ENCODE measurements around the gene MACO1. TPM values are rescaled to one million over a fixed set of nuclear protein-coding genes. Genes with fewer than 3 reads are reported as not detected.

MACO1 gene
- polyA plus RNA-seq, 2 of the 4 experiments (the other 2 are of a cell fraction), result 6.3 to 7.5 TPM

DNA sequence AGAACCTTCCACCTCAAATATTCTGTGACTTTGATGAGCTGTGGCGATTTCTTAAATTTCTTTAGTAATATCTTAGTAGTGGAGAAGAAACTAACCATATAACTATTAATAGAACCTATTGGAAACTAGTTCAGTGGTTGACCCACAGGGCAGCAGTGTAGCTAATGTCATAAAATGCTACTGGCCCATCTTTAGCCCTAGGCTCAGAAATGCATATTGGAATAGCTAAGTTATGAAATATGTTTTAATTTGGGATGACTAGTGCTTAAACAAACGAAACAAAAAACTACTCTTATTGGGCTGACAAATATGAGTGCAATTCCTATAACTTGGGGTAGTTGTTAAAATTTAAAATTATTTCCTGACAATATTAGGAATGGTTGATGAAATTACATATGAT lies 20.2 kb downstream of the MACO1 start:
- Histone ChIP-seq H3K9me3 (no peaks in the 10 kb centered on the region), H3K4me1 (peaks cover 8% of the 10 kb centered on the region; the same call in 1 of the 3 replicates), H3K4me2 (no peak overlapping the region), H3K27ac (no peak overlapping the region), H3K4me3 (no peak overlapping the region)
- TF ChIP-seq, protein P1, sequence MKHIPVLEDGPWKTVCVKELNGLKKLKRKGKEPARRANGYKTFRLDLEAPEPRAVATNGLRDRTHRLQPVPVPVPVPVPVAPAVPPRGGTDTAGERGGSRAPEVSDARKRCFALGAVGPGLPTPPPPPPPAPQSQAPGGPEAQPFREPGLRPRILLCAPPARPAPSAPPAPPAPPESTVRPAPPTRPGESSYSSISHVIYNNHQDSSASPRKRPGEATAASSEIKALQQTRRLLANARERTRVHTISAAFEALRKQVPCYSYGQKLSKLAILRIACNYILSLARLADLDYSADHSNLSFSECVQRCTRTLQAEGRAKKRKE (CRISPR knock-in tag; IDR thresholded peaks at IDR 0.05; ENCODE audit: low read depth), result no peak
- TF ChIP-seq RAD21 (conservative IDR thresholded peaks at IDR 0.05 in 1 of 2, IDR thresholded peaks at IDR 0.05 in 1 of 2) (no peak), SMC3 (IDR thresholded peaks at IDR 0.05) (no peak), CHD2 (IDR thresholded peaks at IDR 0.05; ENCODE audit: low read length, partially characterized antibody) (no peak), HDAC2 (IDR thresholded peaks at IDR 0.05) (no peak)
- ChIA-PET CTCF (interaction anchor here (0.6 to 1.3 kb wide), 3 partner anchors 36 to 881 kb away, joined by 3 to 5 read pairs (median 4); no protein-coding TSS in a partner anchor), POLR2A (interaction anchor here (1.2 kb wide), 1 partner anchor 21 kb away, joined by 3 read pairs; no protein-coding TSS in a partner anchor)
- DNase-seq (ENCODE audit: low read depth in 1 of 2, low spot score in 1 of 2), result no peak
- no peak for ATAC-seq
- FAIRE-seq, result no peak
- WGBS (ENCODE audit: missing lambda C conversion rate), result 76% methylated on average over 2 of the region's 2 CpGs

DNA sequence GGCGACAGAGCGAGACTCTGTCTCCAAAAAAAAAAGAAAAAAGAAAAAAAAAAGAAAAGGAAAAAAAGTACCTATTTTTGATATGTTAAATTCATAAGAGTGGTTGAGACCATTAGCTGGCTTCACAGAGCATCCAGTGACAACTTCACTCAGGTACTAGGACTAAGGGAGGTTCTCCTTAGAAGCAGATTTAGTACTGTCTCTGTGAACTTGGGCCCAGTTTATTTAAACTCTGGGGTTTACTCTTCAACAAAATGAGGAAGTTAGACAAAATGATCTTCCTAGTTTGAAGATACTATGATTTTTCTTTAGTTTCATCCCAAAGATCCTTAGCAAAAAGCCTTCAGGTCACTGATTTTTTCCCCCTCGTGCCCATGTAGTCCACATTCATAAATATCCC lies 21.2 kb downstream of the MACO1 start:
- ChIA-PET CTCF (interaction anchor here (1.2 kb wide), 2 partner anchors 35 to 47 kb away, joined by 3 to 4 read pairs; no protein-coding TSS in a partner anchor), POLR2A (no interaction called here)
- ATAC-seq, result no peak
- TF ChIP-seq JUN (IDR thresholded peaks at IDR 0.05) (no peak), CHD2 (IDR thresholded peaks at IDR 0.05; ENCODE audit: low read length, partially characterized antibody) (no peak), POLR2A (IDR thresholded peaks at IDR 0.05; ENCODE audit: low read length) (no peak)
- TF ChIP-seq, protein P2, sequence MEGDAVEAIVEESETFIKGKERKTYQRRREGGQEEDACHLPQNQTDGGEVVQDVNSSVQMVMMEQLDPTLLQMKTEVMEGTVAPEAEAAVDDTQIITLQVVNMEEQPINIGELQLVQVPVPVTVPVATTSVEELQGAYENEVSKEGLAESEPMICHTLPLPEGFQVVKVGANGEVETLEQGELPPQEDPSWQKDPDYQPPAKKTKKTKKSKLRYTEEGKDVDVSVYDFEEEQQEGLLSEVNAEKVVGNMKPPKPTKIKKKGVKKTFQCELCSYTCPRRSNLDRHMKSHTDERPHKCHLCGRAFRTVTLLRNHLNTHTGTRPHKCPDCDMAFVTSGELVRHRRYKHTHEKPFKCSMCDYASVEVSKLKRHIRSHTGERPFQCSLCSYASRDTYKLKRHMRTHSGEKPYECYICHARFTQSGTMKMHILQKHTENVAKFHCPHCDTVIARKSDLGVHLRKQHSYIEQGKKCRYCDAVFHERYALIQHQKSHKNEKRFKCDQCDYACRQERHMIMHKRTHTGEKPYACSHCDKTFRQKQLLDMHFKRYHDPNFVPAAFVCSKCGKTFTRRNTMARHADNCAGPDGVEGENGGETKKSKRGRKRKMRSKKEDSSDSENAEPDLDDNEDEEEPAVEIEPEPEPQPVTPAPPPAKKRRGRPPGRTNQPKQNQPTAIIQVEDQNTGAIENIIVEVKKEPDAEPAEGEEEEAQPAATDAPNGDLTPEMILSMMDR (IDR thresholded peaks at IDR 0.05), result no peak
- H3K4me2 ChIP-seq, result no peak overlapping the region
- DNase-seq (ENCODE audit: low read depth in 1 of 2, low spot score in 1 of 2), result no peak
- H3K9me3 ChIP-seq, result no peaks in the 10 kb centered on the region
- WGBS (ENCODE audit: missing lambda C conversion rate), result 86% methylated on average over 3 of the region's 3 CpGs
- no peak for FAIRE-seq
- H3K4me3 ChIP-seq, result no peak overlapping the region
- peaks cover 8% of the 10 kb centered on the region; the same call in 1 of the 3 replicates for H3K4me1 ChIP-seq
- H3K27ac ChIP-seq, result no peak overlapping the region

DNA sequence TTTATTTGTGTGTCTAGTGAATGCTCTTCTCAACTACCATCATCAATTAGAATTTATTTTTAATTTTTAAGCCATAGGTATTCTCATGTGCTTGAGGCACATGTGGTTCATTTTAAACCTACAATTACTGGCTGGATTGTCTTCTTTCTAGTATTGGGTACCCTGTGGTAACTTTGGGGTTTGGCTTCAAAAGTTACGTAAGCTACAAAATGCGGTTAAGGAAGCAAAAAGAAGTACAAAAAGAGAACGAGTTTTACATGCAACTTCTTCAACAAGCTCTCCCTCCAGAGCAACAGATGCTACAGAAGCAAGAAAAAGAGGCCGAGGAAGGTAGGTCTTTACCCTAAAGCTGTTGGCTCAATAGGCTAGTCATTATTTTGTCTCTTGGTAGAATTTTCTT lies 25.8 kb downstream of the MACO1 start:
- POLR2A ChIA-PET, result no interaction called here
- TF ChIP-seq HDAC2 (IDR thresholded peaks at IDR 0.05) (no peak), CBX8 (IDR thresholded peaks at IDR 0.05) (no peak), SREBF2 (IDR thresholded peaks at IDR 0.05) (no peak), FOSB (CRISPR knock-in tag; IDR thresholded peaks at IDR 0.05) (no peak), NPAS2 (CRISPR knock-in tag; IDR thresholded peaks at IDR 0.05; ENCODE audit: borderline replicate concordance) (no peak), MAFK (IDR thresholded peaks at IDR 0.05; ENCODE audit: partially characterized antibody) (no peak), RAD21 (conservative IDR thresholded peaks at IDR 0.05 in 1 of 2, IDR thresholded peaks at IDR 0.05 in 1 of 2) (no peak), CBX2 (IDR thresholded peaks at IDR 0.05; ENCODE audit: borderline replicate concordance, low read depth) (no peak), RFX5 (IDR thresholded peaks at IDR 0.05) (no peak), ESRRA (IDR thresholded peaks at IDR 0.05; ENCODE audit: borderline replicate concordance, low read length) (no peak), POLR2A (IDR thresholded peaks at IDR 0.05; ENCODE audit: low read length) (no peak), SMC3 (IDR thresholded peaks at IDR 0.05) (no peak)
- TF ChIP-seq, protein P3, sequence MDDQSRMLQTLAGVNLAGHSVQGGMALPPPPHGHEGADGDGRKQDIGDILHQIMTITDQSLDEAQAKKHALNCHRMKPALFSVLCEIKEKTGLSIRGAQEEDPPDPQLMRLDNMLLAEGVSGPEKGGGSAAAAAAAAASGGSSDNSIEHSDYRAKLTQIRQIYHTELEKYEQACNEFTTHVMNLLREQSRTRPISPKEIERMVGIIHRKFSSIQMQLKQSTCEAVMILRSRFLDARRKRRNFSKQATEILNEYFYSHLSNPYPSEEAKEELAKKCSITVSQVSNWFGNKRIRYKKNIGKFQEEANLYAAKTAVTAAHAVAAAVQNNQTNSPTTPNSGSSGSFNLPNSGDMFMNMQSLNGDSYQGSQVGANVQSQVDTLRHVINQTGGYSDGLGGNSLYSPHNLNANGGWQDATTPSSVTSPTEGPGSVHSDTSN (IDR thresholded peaks at IDR 0.05), result no peak
- TF ChIP-seq, protein P4, sequence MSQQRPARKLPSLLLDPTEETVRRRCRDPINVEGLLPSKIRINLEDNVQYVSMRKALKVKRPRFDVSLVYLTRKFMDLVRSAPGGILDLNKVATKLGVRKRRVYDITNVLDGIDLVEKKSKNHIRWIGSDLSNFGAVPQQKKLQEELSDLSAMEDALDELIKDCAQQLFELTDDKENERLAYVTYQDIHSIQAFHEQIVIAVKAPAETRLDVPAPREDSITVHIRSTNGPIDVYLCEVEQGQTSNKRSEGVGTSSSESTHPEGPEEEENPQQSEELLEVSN (IDR thresholded peaks at IDR 0.05; ENCODE audit: borderline replicate concordance, low read depth), result no peak
- TF ChIP-seq, protein P5, sequence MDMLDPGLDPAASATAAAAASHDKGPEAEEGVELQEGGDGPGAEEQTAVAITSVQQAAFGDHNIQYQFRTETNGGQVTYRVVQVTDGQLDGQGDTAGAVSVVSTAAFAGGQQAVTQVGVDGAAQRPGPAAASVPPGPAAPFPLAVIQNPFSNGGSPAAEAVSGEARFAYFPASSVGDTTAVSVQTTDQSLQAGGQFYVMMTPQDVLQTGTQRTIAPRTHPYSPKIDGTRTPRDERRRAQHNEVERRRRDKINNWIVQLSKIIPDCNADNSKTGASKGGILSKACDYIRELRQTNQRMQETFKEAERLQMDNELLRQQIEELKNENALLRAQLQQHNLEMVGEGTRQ (IDR thresholded peaks at IDR 0.05), result no peak
- TF ChIP-seq, protein P6, sequence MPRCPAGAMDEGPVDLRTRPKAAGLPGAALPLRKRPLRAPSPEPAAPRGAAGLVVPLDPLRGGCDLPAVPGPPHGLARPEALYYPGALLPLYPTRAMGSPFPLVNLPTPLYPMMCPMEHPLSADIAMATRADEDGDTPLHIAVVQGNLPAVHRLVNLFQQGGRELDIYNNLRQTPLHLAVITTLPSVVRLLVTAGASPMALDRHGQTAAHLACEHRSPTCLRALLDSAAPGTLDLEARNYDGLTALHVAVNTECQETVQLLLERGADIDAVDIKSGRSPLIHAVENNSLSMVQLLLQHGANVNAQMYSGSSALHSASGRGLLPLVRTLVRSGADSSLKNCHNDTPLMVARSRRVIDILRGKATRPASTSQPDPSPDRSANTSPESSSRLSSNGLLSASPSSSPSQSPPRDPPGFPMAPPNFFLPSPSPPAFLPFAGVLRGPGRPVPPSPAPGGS (IDR thresholded peaks at IDR 0.05), result no peak
- Histone ChIP-seq H3K4me2 (no peak overlapping the region), H3K27ac (no peak overlapping the region), H3K4me1 (no peaks in the 10 kb centered on the region), H3K4me3 (no peak overlapping the region), H3K9me3 (no peaks in the 10 kb centered on the region)
- no peak for ATAC-seq
- DNase-seq (ENCODE audit: low read depth in 1 of 2, low spot score in 1 of 2), result no peak
- FAIRE-seq, result no peak
- CTCF ChIA-PET, result interaction anchor here (0.6 to 1.7 kb wide), 4 partner anchors 14 to 341 kb away, joined by 3 read pairs; no protein-coding TSS in a partner anchor
- 82% methylated on average over 4 of the region's 4 CpGs for WGBS (ENCODE audit: missing lambda C conversion rate)

Measured in A549 (cell line).